Measurements from ENCODE around the gene CACNA2D2. TPM values are rescaled to one million over a fixed set of nuclear protein-coding genes. Genes with fewer than 3 reads are reported as not detected.

The CACNA2D2 gene
- total and polyA plus RNA-seq, 2 of the 13 experiments (the other 11 are each of a cell fraction or from before 2014, with no cell fraction given), result not detected

DNA sequence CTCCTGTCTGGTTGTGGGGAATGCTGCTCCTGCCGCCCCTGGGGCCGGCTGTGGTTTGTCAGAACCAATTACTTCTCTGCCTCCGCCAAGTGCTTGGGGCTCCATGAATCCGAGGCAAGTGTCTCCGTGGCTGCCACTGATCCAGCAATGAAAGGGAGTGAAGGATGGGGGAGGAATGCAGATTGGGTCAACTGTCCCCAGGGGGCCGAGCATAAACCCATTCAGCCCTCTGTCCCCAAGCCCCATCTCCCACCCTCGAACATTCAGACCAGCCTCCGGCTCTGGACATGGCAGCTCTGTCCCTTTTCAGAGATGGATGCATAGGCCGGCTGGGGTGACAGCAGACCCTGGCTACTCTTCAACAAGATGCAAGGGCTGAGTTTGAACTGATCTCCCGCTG, 35.5 kb downstream of the CACNA2D2 start:
- no peak for FAIRE-seq

More for the DNA sequence above, 35.5 kb downstream of the CACNA2D2 start:
- no peak overlapping the region for H3K9ac ChIP-seq (ENCODE audit: insufficient read depth, low read depth, low read length)
- CTCF ChIA-PET (ENCODE audit: low intra/inter-chr PET ratio, low total read pairs), result no interaction called here
- H2AFZ ChIP-seq (ENCODE audit: low read length), result no peak overlapping the region
- no peak overlapping the region for H3K4me3 ChIP-seq (replicated peaks in 1 of 3; ENCODE audit: insufficient read depth in 1 of 3, low read depth in 2 of 3, low read length in 3 of 3)
- no peak overlapping the region for H3K27ac ChIP-seq (ENCODE audit: extremely low read length, insufficient read depth, low read length)
- in situ Hi-C loops (cut with HindIII; ENCODE audit: extremely low pct_ligation_motif_present, low pct_unique_long_range_greater_than_20kb) (no loop called here), intact Hi-C loops (cut with micrococcal nuclease; ENCODE audit: unreplicated experiment) (no loop called here)
- WGBS (ENCODE audit: low lambda C conversion rate), result 9% methylated on average over 6 of the region's 10 CpGs
- no peaks in the 10 kb centered on the region for H3K9me3 ChIP-seq (ENCODE audit: low read length)
- peaks cover under 1% of the 10 kb centered on the region; the same call in 1 of the 2 replicates for H4K20me1 ChIP-seq (ENCODE audit: insufficient read depth, low read length)
- no peaks in the 10 kb centered on the region for H3K36me3 ChIP-seq (replicated peaks in 1 of 2; ENCODE audit: control insufficient read depth in 1 of 2, insufficient read depth in 2 of 2, low read length in 2 of 2)
- ATAC-seq (no peak), DNase-seq (ENCODE audit: low spot score) (no peak)
- POLR2A ChIA-PET, result no interaction called here
- no peaks in the 10 kb centered on the region for H3K4me1 ChIP-seq (ENCODE audit: insufficient read depth, low read length)
- no peak overlapping the region for H3K4me2 ChIP-seq (ENCODE audit: low read depth, low read length)
- TF ChIP-seq ZNF761 (CRISPR knock-in tag; conservative IDR thresholded peaks at IDR 0.05) (no peak), PHF20 (CRISPR knock-in tag; IDR thresholded peaks at IDR 0.05) (no peak), ZNF749 (CRISPR knock-in tag; IDR thresholded peaks at IDR 0.05; ENCODE audit: borderline replicate concordance) (no peak), ZNF567 (CRISPR knock-in tag; IDR thresholded peaks at IDR 0.05; ENCODE audit: borderline replicate concordance) (no peak), ZFP36L1 (CRISPR knock-in tag; IDR thresholded peaks at IDR 0.05) (no peak), MAFK (conservative IDR thresholded peaks at IDR 0.05 in 1 of 2, IDR thresholded peaks at IDR 0.05 in 1 of 2; ENCODE audit: low read length in 2 of 2) (no peak), TCF12 (IDR thresholded peaks at IDR 0.05) (no peak), TCF12 (CRISPR knock-in tag; IDR thresholded peaks at IDR 0.05) (no peak), U2AF1 (optimal IDR thresholded peaks at IDR 0.05; ENCODE audit: low read depth, low read length) (no peak), ZNF556 (CRISPR knock-in tag; IDR thresholded peaks at IDR 0.05; ENCODE audit: borderline replicate concordance) (no peak), ZKSCAN1 (IDR thresholded peaks at IDR 0.05; ENCODE audit: low read length) (no peak), ZNF629 (CRISPR knock-in tag; conservative IDR thresholded peaks at IDR 0.05) (no peak), ZFYVE20 (CRISPR knock-in tag; IDR thresholded peaks at IDR 0.05; ENCODE audit: borderline replicate concordance, low read depth) (no peak), ZNF672 (CRISPR knock-in tag; IDR thresholded peaks at IDR 0.05) (no peak), AKAP8 (CRISPR knock-in tag; IDR thresholded peaks at IDR 0.05) (no peak), CHD2 (IDR thresholded peaks at IDR 0.05; ENCODE audit: low read depth, low read length) (no peak), POLR2AphosphoS5 (IDR thresholded peaks at IDR 0.05; ENCODE audit: low read depth, low read length) (no peak)
- TF ChIP-seq, protein P1, sequence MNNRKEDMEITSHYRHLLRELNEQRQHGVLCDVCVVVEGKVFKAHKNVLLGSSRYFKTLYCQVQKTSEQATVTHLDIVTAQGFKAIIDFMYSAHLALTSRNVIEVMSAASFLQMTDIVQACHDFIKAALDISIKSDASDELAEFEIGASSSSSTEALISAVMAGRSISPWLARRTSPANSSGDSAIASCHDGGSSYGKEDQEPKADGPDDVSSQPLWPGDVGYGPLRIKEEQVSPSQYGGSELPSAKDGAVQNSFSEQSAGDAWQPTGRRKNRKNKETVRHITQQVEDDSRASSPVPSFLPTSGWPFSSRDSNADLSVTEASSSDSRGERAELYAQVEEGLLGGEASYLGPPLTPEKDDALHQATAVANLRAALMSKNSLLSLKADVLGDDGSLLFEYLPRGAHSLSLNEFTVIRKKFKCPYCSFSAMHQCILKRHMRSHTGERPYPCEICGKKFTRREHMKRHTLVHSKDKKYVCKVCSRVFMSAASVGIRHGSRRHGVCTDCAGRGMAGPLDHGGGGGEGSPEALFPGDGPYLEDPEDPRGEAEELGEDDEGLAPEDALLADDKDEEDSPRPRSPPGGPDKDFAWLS (CRISPR knock-in tag; IDR thresholded peaks at IDR 0.05; ENCODE audit: borderline replicate concordance), result no peak
- TF ChIP-seq, protein P2, sequence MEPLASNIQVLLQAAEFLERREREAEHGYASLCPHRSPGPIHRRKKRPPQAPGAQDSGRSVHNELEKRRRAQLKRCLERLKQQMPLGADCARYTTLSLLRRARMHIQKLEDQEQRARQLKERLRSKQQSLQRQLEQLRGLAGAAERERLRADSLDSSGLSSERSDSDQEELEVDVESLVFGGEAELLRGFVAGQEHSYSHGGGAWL (CRISPR knock-in tag; IDR thresholded peaks at IDR 0.05), result no peak
- TF ChIP-seq, protein P3, sequence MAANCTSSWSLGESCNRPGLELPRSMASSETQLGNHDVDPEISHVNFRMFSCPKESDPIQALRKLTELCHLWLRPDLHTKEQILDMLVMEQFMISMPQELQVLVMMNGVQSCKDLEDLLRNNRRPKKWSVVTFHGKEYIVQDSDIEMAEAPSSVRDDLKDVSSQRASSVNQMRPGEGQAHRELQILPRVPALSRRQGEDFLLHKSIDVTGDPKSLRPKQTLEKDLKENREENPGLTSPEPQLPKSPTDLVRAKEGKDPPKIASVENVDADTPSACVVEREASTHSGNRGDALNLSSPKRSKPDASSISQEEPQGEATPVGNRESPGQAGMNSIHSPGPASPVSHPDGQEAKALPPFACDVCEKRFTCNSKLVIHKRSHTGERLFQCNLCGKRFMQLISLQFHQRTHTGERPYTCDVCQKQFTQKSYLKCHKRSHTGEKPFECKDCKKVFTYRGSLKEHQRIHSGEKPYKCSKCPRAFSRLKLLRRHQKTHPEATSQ (CRISPR knock-in tag; IDR thresholded peaks at IDR 0.05; ENCODE audit: borderline replicate concordance), result no peak
- TF ChIP-seq, protein P4, sequence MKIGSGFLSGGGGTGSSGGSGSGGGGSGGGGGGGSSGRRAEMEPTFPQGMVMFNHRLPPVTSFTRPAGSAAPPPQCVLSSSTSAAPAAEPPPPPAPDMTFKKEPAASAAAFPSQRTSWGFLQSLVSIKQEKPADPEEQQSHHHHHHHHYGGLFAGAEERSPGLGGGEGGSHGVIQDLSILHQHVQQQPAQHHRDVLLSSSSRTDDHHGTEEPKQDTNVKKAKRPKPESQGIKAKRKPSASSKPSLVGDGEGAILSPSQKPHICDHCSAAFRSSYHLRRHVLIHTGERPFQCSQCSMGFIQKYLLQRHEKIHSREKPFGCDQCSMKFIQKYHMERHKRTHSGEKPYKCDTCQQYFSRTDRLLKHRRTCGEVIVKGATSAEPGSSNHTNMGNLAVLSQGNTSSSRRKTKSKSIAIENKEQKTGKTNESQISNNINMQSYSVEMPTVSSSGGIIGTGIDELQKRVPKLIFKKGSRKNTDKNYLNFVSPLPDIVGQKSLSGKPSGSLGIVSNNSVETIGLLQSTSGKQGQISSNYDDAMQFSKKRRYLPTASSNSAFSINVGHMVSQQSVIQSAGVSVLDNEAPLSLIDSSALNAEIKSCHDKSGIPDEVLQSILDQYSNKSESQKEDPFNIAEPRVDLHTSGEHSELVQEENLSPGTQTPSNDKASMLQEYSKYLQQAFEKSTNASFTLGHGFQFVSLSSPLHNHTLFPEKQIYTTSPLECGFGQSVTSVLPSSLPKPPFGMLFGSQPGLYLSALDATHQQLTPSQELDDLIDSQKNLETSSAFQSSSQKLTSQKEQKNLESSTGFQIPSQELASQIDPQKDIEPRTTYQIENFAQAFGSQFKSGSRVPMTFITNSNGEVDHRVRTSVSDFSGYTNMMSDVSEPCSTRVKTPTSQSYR (CRISPR knock-in tag; IDR thresholded peaks at IDR 0.05; ENCODE audit: borderline replicate concordance), result no peak
- no TSS peak for BruUV-seq (replicated peaks)
- H3K79me2 ChIP-seq (ENCODE audit: insufficient read depth, low read length), result no peaks in the 10 kb centered on the region
- peaks cover 9 to 58% of the 10 kb centered on the region in 2 experiments; a peak in 4 of 5 replicates for H3K27me3 ChIP-seq (ENCODE audit: control insufficient read depth in 1 of 2, insufficient read depth in 2 of 2, low read length in 2 of 2)

Measured in HepG2 (cell line).